ENCODE results near the gene ZNF337.
"Not testable (repeated sequence)": the region's sequence is repeated elsewhere in the genome, so short reads cannot be mapped to it uniquely, and the experiment has no call there.

The ZNF337 gene

DNA sequence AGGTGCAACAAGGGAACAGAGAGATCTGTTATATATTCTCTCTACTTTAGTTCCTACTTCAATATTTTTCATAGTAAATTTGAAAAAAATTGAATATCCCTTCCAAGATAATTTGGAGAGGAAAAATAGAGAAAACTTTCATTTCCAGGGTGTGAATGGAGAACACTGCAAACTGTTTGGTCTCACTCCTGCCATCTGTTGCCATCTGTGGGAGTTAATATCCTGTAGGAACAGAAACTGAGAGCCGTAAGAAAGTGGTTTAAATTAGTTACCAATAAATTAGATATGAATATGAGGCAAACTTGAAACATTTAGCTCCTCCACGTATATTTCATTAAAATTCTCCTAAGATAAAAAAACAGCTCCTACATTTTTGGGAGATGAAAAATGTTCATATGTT lies 4.2 kb downstream of the ZNF337 start:
- peak; percentile 23 for DNase-seq (ENCODE audit: low read depth)

DNA sequence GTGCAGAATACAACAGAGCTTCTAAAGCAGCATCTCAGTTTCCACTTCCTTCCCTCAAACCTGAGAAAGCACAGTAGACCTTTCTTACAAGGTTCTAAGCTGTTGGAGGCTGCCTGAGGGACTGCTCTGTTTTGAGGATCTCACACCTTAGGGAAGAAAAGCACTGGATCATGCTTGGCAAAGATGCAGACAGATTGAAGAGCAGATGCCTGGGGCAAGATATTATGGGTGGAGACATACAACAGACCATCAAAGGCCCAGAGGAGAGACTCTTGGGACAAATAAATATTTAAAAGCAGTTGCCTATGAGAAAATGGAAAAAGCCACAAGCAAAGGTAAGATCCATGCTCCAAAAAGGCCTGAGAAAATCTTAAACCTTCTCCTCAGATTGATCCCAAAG lies 6.2 kb downstream of the ZNF337 start:
- no peak for DNase-seq (ENCODE audit: low read depth)

DNA sequence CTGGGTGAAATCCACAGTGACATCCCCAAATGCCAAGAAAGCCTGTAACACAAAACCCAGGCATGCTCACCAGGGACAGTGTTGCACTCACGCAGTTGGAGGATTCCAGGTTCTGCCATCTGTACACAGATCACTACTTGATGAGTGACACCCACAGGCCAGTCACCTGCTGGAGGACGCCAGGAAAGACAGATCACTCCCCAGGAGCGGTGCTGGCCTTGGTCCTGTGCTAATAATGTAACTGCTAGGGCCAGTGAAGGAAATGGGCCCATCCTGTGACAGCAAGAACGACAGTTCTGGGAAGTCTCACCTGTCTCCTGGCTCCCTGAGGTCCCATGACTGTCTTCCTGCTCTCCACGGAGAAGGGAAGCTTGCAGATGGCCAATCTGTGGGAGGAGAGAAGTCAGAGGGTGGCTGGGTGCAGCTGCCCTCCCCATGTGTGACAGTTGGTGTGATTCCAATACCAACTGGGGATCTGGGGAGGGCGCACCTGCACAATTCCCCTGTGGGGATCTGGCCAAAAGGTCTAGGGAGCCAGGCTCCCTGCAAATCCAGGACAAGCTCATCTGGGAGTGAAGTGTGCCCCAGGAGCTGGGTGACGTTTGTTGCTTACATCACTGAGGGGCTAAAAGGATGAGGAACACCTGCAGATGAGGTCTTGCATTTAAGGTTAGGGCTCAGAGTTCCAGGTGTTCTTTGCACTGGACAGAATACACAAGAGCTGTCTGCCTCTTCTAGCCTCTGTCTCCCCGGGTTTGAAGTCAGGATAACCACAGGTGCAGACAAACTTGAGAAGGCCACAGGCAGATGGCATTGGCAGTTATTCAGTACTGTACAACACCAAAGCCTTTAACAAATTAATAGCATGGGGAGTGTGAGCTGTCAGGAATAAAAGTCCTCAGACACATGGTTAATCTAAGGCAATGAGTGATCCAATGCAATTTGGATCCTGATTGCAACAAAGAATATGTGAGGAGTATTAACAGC lies 10.3 kb downstream of the ZNF337 start:
- no peak for DNase-seq (ENCODE audit: low read depth)

DNA sequence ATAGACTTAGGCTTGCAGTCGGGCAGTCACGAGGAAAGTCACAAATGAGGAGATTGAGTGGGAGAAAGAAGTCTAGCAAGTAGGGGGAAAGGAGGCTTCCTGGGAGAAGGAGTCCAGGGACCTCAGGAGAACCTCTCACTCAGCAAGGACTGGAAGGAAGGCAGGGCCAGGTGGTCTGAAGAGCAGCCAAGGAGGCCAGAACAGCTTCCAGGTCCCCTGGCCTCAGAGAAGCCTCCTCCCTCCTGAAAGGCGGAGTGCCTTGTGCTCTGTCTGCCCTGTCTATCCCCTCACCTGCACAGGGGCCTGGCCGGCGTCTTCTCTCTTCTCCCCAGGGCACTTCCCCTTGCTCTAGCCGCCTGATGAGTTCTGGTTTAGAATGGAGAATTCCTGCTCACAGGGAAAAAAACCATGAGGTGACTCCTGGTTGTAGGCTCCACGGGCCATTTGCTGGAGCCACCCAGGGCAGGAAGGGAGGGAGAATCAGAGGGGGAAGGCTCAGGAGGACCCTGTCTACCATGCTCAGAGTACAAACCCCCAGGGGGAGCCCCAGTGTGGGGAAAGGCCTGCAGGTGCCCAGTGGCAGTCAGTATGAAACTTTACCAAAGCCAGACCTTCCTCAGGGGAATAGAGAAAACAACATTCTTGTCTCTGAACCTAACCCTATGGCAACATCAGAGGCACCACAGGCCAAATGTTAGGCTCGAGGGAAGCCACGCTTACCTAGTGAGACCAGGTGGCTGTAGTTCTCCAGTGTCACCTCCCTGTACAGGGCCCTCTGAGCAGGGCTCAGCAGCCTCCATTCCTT lies 11.2 kb downstream of the ZNF337 start:
- no peak for DNase-seq (ENCODE audit: low read depth)

DNA sequence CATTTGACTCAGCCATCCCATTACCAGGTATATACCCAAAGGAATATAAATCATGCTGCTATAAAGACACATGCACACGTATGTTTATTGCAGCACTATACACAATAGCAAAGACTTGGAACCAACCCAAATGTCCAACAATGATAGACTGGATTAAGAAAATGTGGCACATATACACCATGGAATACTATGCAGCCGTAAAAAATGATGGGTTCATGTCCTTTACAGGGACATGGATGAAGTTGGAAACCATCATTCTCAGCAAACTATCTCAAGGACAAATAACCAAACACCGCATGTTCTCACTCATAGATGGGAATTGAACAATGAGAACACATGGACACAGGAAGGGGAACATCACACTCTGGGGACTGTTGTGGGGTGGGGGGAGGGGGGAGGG lies 12.8 kb downstream of the ZNF337 start:
- not testable (repeated sequence) for DNase-seq (ENCODE audit: low read depth)

DNA sequence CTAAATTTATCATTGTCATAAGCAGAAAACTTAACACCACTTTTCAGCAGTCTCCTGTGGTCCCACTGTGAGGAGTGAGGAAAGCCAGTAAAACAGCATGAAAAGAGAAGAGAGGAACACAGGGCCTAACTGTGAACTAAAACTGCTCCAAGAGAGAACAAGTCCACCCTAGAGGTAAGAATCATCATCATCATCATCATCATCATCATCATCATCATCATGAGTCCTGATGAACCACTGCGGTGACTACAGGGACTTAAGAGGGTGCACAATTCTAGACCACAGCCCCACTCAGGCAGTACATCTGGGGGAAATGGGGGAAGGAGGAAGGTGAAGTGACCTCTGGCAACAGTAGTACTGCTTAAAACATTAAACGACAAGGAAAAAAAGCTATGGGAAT lies 13.6 kb downstream of the ZNF337 start:
- DNase-seq (ENCODE audit: low read depth): no peak

DNA sequence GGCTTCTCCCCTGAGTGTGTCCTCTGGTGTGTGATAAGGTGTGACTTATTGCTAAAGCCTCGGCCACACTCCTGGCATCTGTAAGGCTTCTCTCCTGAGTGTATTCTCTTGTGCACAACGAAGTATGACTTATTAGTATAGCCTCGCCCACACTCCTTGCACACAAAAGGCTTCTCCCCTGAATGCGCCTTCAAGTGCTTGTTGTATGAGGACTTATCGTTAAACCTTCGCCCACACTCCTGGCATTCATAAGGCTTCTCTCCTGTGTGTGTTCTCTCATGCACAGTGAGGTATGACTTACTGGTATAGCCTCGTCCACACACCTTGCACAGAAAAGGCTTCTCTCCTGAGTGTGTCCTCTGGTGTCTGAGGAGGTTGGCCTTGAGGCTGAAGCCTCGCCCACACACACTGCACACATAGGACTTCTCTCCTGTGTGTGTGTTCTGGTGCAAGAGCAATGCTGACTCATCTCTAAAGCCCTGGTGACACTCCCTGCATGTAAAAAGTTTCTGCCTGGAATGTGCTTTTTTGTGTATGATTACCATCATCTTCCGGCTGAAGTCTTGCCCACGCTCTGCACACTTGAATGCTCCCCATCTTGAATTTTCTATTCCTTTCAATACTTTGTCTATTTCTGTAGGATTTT lies 20.4 kb downstream of the ZNF337 start:
- peak; percentile 28 for DNase-seq (ENCODE audit: low read depth)

DNA sequence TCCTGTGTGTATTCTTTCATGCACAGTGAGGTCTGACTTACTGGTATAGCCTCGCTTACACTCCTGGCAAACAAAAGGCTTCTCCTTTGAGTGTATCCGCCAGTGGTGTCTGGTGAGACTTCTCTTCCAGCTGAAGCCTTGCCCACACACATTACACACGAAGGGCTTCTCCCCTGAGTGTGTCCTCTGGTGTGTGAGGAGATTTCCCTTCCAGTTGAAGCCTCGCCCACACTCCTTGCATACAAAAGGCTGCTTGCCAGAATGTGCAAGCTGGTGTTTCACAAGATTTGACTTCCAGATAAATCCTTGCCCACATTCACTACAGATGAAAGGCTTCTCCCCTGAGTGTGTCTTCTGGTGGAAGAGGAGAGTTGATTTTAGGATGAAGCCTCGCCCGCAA lies 21.5 kb downstream of the ZNF337 start:
- no peak for DNase-seq (ENCODE audit: low read depth)

DNA sequence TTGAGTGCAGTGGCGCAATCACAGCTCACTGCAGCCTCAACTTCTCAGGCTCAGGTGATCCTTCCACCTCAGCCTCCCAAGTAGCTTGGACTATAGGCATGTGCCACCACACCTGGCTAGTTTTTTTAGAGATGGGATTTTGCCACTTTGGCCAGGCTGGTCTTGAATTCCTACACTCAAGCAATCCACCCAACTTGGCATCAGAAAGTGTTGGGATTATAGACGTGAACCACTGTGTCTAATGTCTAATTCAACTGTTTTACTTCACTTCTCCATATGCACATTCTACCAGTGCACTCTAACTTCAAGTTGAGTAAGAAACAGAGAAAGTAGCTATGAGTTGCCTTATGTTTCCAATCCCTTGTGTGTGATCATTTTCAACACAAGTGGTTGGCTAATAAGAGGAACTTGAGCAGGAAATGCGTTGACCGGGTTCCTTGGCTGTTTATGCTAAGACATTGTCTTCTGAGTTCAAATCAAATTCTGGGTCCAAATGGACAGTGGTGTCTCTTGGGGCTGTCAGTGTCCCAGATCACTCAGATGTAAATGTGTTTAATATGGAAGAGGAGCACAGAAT lies 23.9 kb downstream of the ZNF337 start:
- DNase-seq (ENCODE audit: low read depth): no peak

DNA sequence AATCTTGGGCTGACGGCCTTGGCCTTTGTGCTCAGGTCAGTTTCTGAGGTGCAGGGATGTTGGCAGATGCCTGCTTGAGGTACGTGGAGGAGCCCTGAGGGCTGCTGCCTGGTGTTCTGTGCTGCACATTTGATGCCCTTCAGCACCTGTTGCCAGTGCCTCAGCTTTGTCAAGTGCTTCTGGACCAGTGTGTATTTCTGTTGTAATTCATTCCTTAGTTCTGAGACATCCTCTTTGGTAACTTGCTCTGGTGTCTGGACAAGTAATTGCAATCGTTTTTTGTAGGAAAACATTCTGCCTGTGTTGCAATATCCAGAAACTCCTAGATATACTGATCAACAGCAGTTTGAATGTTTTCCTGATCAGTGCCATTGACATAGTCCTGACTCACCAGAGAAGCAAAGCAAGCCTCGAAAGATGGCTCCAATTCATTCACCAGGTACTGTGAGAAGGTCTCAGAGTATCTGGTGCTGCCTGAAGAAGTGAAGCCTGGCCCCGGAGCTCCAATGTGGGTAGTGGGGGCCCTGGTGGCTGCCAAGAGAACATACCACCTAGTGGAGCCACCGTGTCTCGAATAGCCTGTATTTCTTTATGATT lies 26.7 kb downstream of the ZNF337 start:
- peak; percentile 56 for DNase-seq (ENCODE audit: low read depth)

DNA sequence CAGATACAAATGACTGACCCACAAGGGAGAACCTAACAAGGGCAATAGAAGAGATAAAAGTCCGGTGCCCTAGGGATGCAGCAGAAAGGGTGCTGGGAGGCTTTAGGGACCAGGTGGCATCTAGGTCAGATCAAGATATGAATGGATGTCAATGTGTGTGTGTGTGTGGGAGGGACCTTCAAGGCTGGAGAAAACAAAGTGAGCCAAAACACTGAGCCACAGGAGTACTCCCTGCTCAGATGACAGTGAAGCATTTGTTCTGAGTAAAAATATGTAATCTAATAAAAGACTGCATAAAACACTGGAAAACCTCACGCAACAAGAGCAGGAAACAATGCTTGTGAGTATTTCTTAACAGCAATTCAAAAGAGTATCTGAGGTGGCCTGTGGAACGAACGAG lies 28.2 kb downstream of the ZNF337 start:
- DNase-seq (ENCODE audit: low read depth): no peak

DNA sequence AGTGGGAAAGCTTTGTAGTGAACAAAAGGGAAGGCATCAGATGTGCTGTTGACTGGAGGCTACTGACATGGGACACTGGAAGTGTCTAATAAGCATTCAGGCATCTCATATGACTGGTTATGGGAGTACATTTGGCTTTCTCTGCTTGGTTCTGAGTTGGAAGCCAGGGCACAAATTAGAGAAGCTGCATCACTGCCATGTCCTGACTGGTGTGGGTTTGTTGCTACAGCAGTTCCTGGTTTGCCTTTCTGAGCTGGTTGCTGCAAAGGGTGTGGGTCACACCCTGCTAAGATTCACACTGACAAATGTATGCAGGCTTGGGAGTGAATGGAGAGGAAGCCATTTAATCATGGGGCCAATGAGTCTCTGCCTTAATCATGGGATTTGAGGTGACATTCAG lies 36.7 kb downstream of the ZNF337 start:
- no peak for DNase-seq (ENCODE audit: low read depth)

DNA sequence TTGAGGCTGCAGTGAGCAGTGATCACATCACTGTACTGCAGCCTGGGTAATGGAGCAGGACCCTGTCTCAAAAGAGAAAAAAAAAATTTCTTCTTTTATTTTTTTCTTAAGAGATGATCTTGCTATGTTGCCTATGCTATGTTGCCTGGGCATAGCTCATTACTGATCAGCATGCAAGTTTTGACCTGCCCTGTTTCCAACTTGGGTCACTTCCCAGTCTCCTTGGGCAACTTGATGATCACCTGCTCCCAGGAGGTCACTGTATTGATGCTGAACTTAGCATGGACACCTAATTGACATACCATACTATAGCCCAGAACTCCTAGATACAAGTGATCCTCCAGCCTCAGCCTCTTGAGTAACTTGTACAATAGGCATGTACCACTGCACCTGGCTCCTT lies 42.2 kb downstream of the ZNF337 start:
- DNase-seq (ENCODE audit: low read depth): no peak

DNA sequence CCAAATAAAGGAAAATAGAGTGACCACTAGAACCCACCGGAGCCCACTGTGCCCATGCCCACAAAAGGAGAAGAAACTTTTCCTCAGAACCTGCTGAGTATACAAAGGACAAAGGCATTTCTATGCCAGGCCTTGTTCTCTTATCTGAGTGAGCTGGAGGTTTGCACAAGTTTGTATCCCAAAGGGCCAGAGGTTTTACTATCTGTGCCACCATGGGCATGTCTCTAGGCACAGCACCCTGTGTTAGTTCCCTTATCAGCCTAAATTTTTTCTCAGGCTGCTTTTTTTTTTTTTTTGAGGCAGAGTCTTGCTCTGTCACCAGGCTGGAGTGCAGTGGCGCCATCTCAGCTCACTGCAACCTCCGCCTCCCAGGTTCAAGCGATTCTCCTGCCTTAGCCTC lies 43.8 kb downstream of the ZNF337 start:
- DNase-seq (ENCODE audit: low read depth): not testable (repeated sequence)

DNA sequence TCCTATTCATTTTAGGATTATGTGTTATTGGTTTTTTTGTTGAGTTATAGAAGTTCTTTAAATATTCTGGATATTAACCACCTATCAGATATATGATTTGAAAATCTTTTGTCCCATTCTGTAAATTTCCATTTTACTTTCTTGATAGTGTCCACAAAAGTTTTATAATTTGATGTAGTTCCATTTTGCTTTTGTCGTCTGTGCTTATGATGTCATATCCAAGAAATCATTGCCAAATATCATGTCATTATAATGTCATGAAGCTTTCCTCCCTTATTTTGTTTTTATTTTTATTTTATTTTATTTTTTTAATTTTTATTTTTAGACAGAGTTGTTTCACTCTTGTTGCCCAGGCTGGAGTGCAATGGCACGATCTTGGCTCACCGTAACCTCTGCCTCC lies 51.8 kb downstream of the ZNF337 start:
- DNase-seq (ENCODE audit: low read depth): no peak

DNA sequence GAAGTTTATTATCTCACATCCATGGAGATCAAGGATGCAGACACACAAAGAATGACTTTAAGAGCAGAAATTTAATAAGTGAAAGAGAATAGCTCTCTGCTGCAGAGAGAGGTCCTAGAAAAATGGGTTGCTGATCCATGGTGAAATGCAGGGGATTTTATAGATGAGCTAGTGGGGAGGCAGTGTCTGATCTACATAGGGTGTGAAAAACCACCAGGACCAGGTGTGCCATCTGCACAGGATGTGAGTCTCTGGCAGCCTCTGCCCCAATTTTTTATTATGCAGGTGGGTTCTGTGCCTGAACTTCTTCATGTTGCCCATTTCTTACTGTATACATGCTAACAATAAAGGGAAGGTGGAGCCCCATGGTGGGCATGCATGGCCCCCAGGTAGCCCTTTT lies 52.9 kb downstream of the ZNF337 start:
- no peak for DNase-seq (ENCODE audit: low read depth)

DNA sequence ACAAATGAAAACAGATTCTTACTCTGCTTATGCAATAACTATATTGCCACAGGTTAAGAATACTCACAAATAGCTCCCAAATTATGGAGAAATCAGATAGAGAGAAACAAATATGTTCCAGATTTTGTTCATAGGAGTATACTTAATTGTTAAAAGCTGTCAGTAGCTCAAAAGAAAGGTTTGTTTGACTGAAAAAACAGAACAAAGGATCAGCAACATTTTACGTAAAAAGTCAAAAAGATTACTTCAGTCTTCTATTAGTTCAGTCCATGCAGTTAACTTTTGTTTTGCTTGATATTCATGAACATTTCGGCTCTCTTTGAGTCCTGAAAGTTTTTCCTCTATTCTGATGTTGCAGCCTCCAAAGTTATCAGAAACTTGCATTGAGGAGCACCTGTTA lies 59.4 kb downstream of the ZNF337 start:
- no peak for DNase-seq (ENCODE audit: low read depth)

DNA sequence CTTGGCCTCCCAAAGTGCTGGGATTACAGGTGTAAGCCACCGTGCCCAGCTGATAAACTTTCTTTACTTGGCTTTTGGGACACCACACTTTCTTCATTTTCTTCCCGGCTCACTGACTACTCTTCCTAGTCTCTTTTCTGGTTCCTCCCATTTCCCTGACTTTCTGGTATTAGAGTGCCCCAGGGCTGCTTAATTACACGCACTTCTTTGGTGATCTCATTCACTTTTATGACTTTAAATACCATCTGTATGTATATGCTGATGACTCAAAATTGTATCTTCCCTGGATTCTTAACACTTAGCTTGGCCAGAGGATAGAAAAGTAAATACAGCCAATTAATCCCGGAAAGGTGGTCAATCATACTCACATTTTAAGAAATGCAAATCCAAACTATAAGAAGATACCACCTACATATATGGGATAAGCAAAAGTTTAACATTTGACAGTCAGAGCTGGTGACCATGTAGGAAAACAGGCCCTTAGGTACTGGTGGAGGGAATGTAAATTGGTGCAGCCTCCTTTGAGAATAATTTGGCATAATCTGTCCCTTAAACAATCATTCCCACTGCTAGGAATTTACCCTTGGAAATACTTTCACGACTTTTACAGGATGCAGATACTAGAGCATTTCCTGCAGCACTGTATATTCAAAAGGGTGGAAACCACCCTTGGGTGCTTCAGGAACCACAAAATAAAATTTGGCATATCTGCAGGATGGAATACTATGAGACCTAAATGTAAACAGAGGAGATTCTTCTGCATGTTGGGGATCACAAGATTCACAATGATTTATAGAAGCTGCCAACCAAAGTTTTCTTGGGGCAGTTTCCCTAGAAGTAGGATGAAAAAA lies 63.5 kb downstream of the ZNF337 start:
- DNase-seq (ENCODE audit: low read depth): no peak

DNA sequence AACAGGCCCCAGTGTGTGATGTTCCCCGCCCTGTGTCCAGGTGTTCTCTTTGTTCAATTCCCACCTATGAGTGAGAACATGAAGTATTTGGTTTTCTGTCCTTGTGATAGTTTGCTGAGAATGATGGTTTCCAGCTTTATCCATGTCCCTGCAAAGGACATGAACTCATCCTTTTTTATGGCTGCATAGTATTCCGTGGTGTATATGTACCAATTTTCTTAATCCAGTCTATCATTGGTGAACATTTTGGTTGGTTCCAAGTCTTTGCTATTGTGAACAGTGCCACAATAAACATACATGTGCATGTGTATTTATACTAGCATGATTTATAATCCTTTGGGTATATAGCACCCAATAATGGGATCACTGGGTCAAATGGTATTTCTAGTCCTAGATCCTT lies 66.0 kb downstream of the ZNF337 start:
- not testable (repeated sequence) for DNase-seq (ENCODE audit: low read depth)

DNA sequence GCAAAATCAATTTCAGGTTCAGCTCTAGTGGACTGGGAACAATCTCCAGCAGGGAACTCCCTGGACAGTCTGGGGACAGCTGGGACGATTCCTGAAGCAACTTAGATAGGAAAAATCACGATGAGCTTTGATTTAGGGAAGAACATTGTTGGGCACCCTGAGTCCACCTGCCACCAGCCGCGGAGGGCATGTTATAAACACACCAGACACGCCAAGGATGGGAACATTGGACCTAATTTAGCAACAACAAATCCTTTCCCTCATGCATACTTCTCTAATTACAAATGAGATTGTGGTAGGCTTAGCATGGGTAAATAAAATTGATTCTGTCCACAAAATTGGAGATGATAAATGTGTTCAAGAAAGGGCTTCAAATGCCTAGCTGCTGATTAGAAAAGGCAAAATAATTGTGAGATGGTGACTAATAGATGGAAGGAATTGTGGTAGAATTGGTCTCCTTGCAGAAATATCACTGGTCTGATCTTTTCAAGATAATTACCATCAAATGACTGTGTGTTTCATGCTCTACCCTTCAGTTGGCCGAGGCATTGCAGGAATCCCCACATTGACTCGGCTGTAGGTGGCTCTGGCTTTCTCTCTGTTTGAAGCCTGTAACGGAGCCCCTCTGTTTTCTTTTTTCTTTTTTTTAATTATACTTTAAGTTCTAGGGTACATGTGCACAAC lies 66.7 kb downstream of the ZNF337 start:
- no peak for DNase-seq (ENCODE audit: low read depth)

All from fibroblast of the conjunctiva (primary cell).